HG02763 (cell line): ENCODE measurements around the gene COA1.
"Not testable (repeated sequence)": the region's sequence is repeated elsewhere in the genome, so short reads cannot be mapped to it uniquely, and the experiment has no call there.

Experiments
- ATAC-seq: cut with Tn5 transposase; IDR thresholded peaks from one replicate; pipeline ENCODE4 v1.9.1; 2021; ENCODE audit warnings: mild to moderate bottlenecking, moderate library complexity; ENCODE audit not compliant: unreplicated experiment

The COA1 gene

DNA sequence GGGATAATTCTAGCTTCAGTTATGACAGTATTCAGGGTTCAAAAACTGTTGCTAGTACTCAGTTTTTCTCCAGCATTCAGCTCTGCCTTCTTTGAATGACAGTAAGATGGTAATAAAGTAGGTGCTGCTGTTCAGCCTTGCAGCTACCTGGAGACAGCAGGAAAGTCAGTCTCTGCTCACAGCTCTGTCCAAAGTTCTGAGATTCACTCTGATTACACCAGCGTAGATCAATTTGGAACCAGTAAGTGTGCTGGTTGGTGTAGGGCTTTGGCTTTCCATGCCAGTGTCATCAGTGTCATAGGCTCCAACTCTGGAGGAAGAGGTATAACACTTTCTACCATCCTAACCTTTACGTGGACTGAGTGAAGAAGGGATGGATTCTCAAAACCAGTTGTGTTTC is 120.2 kb downstream of the COA1 start:
- no peak for ATAC-seq

DNA sequence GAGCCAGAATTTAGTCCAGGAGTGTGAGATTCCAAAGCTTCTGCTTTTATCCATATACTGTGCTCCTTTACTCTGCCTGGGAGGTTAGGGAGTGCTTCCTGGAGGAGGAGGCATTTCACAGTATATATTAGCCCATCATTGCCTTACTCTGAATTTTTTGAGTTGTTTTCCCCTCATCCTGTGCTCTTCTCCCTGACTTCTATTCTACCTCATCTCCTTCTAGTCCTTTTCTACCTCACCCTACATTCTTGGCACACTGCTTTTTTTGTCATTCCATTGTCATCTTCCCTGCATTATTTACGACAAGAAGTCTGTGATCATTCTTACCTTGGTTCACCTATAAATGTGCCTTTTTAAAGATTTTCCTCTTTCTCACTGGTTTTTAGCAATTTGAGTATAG is 125.1 kb downstream of the COA1 start:
- ATAC-seq: no peak

DNA sequence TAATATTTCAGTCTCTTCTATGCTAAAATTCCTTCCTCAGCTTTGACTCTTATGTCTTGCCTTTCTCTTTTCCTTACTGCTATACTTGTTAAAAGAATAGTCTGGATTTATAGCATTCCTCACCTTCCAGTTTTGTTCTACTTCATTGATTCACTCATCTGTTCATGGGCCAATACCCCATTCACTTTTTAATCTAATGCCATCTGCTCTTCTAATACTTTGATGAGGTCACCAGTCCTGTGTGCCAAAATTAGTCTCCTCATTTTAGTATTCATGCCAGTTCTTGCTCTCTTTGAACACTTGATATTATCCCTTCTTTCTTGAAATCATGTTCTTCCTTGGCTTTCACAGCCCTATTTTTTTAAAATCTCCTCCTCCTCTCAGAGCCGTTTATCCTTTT is 127.1 kb downstream of the COA1 start:
- no peak for ATAC-seq

DNA sequence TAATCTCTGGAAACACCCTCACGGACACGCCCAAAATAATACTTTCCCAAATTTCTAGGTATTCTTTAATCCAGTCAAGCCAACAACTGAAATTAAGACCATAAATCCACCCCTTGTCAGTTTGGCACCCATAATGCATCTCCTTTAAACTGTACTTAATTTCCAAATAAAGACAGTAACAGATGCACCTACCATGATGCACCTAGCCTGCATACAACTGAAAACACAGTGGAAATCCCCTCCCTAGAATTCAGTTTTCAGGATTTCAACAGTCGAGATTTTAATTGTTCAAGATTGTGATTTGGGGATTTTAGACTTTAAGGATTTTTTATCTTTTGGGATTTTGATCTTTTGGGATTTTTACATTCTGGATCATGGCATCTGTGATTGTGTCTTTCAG is 129.3 kb downstream of the COA1 start:
- ATAC-seq: no peak

DNA sequence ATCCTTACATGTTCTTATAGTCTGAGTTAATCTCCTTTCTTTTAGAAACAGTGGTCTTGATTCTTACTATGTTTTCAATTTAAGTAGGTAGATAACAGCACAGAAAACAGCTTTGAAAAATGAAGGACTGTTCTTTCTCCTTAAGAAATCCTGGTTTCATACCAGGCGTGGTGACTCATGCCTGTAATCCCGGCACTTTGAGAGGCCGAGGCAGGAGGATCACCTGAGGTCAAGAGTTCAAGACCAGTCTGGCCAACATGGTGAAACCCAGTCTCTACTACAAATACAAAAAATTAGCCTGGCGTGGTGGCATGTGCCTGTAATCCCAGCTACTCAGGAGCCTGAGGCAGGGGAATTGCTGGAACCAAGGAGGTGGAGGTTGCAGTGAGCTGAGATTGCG is 132.9 kb downstream of the COA1 start:
- ATAC-seq: not testable (repeated sequence)

DNA sequence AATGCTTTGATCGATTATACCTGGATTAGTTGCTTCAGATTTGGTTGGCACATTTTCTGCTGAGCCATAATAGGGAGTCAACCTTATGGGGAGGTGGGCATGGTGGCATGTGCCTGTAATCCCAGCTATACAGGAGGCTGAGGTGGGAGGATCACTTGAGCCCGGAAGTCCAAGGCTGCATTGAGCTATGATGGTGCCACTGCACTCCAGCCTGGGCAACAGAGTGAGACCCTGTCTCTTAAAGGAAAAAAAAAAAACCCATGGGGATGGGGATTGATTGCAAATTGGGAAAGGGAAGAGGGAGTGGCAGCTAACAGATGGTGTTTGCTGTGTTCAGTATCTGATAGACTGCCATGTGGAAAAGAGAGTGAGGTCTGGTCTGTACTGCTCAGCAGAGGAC is 135.3 kb downstream of the COA1 start:
- no peak for ATAC-seq

DNA sequence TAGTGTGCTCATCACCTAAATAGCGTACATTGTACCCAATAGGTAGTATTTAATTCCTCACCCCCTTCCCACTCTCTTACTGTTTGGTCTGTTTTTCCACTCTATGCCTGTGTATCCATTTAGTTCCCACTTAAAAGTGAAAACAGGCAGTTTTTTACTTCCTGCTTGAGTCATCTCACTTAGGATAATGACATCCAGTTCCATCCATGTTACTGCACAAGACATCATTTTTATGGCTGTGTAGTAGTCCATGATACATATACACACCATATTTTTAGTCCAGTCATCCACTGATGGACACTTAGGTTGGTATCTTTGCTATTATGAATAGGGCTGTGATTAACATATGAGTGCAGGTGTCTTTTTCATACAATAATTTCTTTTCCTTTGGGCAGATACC is 136.3 kb downstream of the COA1 start:
- ATAC-seq: no peak

DNA sequence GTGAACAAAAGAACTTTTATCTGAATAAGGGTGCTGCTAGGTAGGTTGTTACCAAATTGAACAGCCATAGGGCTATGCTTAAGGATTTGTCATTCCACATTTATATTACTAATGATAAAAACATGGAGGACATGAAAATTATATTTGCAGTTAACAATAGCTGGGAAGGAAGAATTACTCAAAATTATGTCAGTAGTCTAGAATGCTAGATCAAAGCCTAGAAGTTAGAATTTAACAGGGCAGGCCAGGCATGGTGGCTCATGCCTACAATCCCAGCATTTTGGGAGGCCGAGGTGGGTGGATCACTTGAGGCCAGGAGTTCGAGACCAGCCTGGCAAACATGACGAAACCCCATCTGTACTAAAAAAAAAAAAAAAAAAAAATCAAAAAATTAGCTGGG is 137.0 kb downstream of the COA1 start:
- ATAC-seq: no peak

DNA sequence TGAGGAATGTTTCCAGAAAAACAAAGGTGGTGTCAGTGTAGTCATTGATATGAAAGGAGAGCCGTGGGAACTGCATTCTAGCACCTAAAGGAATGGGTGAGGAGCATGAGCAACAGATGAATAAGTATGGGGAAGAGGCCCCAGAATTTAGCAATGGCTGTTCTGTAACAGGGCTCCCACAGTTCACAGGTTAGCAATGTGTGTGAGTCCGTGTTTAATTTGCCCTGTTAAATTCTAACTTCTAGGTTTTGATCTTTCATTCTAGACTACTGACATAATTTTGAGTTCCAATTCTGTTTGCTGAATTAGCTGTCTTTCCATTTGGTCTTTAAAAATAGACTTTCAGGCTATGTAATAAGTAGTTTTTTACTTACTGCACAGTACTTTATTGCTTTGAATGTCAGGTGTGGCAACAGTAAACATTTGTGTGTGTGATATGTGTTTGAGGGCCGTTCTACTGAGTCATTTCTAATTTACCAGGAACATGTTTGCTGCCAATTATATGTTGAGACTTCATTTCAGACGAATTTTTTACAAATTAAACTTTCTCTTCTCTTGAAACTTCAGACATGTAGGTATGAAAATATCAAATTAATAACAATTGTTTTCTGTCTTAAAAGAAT is 137.7 kb downstream of the COA1 start:
- no peak for ATAC-seq

DNA sequence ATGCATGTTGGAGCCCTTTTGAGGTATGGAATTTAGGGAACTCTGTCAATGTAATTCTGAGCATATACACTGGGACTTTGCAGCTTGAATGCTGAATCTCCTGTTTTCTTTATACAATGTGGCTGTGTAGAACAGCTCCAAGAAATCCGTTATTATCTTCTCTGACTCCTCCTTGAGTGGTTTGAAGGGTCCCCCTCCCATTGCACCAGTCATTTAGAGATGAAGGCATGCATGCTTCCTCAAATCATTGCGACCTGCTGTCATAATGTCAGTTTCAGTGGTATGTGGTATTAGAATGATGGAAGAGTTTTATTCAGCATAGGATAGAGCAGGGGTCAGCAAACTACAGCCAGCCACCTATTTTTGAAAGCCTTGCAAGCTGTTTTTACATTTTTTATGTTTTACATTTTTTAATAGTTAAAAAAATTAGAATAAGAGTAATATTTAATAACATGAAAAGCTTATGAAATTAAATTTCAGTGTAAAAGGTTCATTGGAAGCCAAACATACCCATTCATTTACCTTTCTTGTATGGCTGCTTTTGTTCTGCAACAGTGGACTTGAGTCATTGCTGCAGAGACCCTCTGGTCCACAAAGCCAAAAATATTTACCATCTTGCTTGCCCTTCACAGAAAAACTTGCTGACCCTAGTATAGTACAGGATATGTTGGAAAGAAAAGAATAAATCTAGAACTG is 138.3 kb downstream of the COA1 start:
- ATAC-seq: peak; percentile 66

DNA sequence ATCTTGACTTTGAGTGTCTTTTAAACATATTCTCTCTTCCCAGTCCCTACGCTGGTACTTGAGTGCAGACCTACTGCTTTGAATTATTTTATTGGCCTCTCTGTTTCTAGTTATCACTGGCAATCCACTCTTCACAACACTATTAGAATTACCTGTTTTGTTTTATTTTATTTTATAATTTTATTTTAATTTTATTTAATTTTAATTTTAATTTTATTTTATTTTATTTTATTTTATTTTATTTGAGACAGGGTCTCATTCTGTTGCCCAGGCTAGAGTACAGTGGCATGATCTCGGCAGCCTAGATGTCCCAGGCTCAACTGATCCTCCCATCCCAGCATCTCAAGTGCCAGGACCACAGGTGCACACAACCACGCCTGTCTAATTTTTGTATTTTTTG is 139.6 kb downstream of the COA1 start:
- ATAC-seq: no peak
